IMR-90 (cell line): ENCODE results near the gene CETN2. TPM values are rescaled to one million over a fixed set of nuclear protein-coding genes. Genes with fewer than 3 reads are reported as not detected.
"Not testable (repeated sequence)": the region's sequence is repeated elsewhere in the genome, so short reads cannot be mapped to it uniquely, and the experiment has no call there.

Experiments
- ATAC-seq: fragments of 200-7000 bp; cut with Tn5 transposase; 2 replicates; pipeline ENCODE4 v1.9.1; 2020; ENCODE audit warnings: low read depth, mild to moderate bottlenecking, moderate library complexity
- BruUV-seq: library from RNA; stranded (reverse); fragments of 400-500 nt; replicated peaks from 2 replicates; lab custom pipeline; 2021; lab: Mats Ljungman, UMichigan
- CTCF ChIA-PET: fragments of 300-600 bp; formaldehyde crosslinking; extraction: SDS; loops from one replicate; lab custom pipeline; 2021; ENCODE audit warnings: antibody characterized with exemption; lab: Yijun Ruan, JAX
- POLR2A ChIA-PET: fragments of 300-600 bp; sonication (Branson Sonifier 250); formaldehyde crosslinking; loops from one replicate; lab custom pipeline; 2022; ENCODE audit warnings: antibody characterized with exemption; ENCODE audit not compliant: unreplicated experiment; lab: Charles Lee
- DNase-seq: peaks from one replicate; pipeline ENCODE4 v3.0.0; 2013
- H2AFZ ChIP-seq: replicated peaks from 2 replicates; pipeline ENCODE3; 2013; ENCODE audit warnings: low read length, mild to moderate bottlenecking; ENCODE audit not compliant: poor library complexity
- H2AK5ac ChIP-seq: 2 replicates; pipeline ENCODE4 v1.6.1; 2013; ENCODE audit warnings: low read depth, low read length, inconsistent platforms
- H2AK9ac ChIP-seq: replicated peaks from 2 replicates; pipeline ENCODE3; 2013; ENCODE audit warnings: mild to moderate bottlenecking, low read depth, low read length, moderate library complexity; ENCODE audit not compliant: poor library complexity
- H2BK120ac ChIP-seq: 2 replicates; pipeline ENCODE4 v1.6.1; 2013; ENCODE audit warnings: low read depth, low read length, inconsistent platforms
- H2BK15ac ChIP-seq: 3 replicates; pipeline ENCODE4 v1.6.1; 2013; ENCODE audit warnings: low read depth, low read length, inconsistent platforms
- H2BK20ac ChIP-seq: 2 replicates; pipeline ENCODE4 v1.6.1; 2013; ENCODE audit warnings: low read depth, mild to moderate bottlenecking, inconsistent platforms, low read length, moderate library complexity
- H2BK5ac ChIP-seq: 2 replicates; pipeline ENCODE4 v1.6.1; 2013; ENCODE audit warnings: mild to moderate bottlenecking, low read depth, low read length, inconsistent platforms; ENCODE audit not compliant: poor library complexity, severe bottlenecking
- H3K14ac ChIP-seq: replicated peaks from 2 replicates; pipeline ENCODE4 v1.6.1; 2013; ENCODE audit warnings: low read depth, low read length, inconsistent platforms
- H3K18ac ChIP-seq: 2 replicates; pipeline ENCODE4 v1.6.1; 2013; ENCODE audit warnings: low read depth, low read length, control low read depth
- H3K23ac ChIP-seq: 2 replicates; pipeline ENCODE4 v1.6.1; 2013; ENCODE audit warnings: low read depth, low read length, inconsistent platforms
- H3K27ac ChIP-seq: 2 replicates; pipeline ENCODE4 v1.5.1; 2013; ENCODE audit warnings: mild to moderate bottlenecking, control low read depth, low read length; ENCODE audit not compliant: insufficient read depth
- H3K27me3 ChIP-seq: 2 replicates; pipeline ENCODE4 v1.6.1; 2013; ENCODE audit warnings: low read length; ENCODE audit not compliant: control insufficient read depth, insufficient read depth
- H3K36me3 ChIP-seq: 2 replicates; pipeline ENCODE4 v1.6.1; 2013; ENCODE audit warnings: low read length, mixed read lengths; ENCODE audit not compliant: control insufficient read depth, insufficient read depth
- H3K4ac ChIP-seq: 2 replicates; pipeline ENCODE4 v1.6.1; 2013; ENCODE audit warnings: low read depth, low read length, inconsistent platforms
- H3K4me1 ChIP-seq: 2 replicates; pipeline ENCODE4 v1.6.1; 2013; ENCODE audit warnings: low read length, mixed read lengths; ENCODE audit not compliant: control insufficient read depth, insufficient read depth
- H3K4me2 ChIP-seq: 2 replicates; pipeline ENCODE4 v1.6.1; 2013; ENCODE audit warnings: low read depth, mild to moderate bottlenecking, control low read depth, low read length, moderate library complexity
- H3K4me3 ChIP-seq: 2 replicates; pipeline ENCODE4 v1.5.1; 2013; ENCODE audit warnings: low read depth, mild to moderate bottlenecking, control low read depth, low read length, moderate library complexity; ENCODE audit not compliant: insufficient read depth
- H3K56ac ChIP-seq: 2 replicates; pipeline ENCODE4 v1.6.1; 2013; ENCODE audit warnings: low read length, inconsistent platforms; ENCODE audit not compliant: insufficient read depth; ENCODE audit errors: extremely low read depth
- H3K79me1 ChIP-seq, 2 experiments: 2 replicates each; pipeline ENCODE4 v1.6.1; 2013; ENCODE audit warnings: low read length in 2 of 2, inconsistent platforms in 1 of 2, low read depth in 1 of 2
- H3K9ac ChIP-seq: 2 replicates; pipeline ENCODE4 v1.6.1; 2013; ENCODE audit warnings: low read depth, low read length, control low read depth
- H3K9me1 ChIP-seq: 2 replicates; pipeline ENCODE4 v1.6.1; 2013; ENCODE audit warnings: low read length, inconsistent platforms; ENCODE audit not compliant: insufficient read depth
- H3K9me3 ChIP-seq: 2 replicates; pipeline ENCODE4 v1.6.1; 2013; ENCODE audit warnings: low read length; ENCODE audit not compliant: control insufficient read depth, insufficient read depth
- H4K20me1 ChIP-seq: 2 replicates; pipeline ENCODE4 v1.6.1; 2013; ENCODE audit warnings: low read length, inconsistent platforms; ENCODE audit not compliant: insufficient read depth
- H4K5ac ChIP-seq: 2 replicates; pipeline ENCODE4 v1.6.1; 2013; ENCODE audit warnings: mild to moderate bottlenecking, low read depth, low read length, control low read depth
- H4K8ac ChIP-seq, 2 experiments: 2 replicates each; pipeline ENCODE4 v1.6.1; 2013; ENCODE audit warnings: low read depth in 2 of 2, low read length in 2 of 2, control low read depth in 1 of 2, inconsistent platforms in 1 of 2
- H4K91ac ChIP-seq: 2 replicates; pipeline ENCODE4 v1.6.1; 2013; ENCODE audit warnings: low read depth, low read length, inconsistent platforms; ENCODE audit not compliant: insufficient read depth
- WGBS, 2 experiments: methylation state at CpG; one replicate each; pipeline versions ENCODE4 v1.1.5 to v1.1.7; 2013; ENCODE audit warnings: missing lambda C conversion rate in 2 of 2; ENCODE audit not compliant: insufficient read length in 1 of 2; ENCODE audit errors: extremely low coverage in 2 of 2; 5-methylcytosine and 5-hydroxymethylcytosine counted together
- dilution Hi-C: fragments of 300-500 bp; cut with HindIII; formaldehyde crosslinking; loops from one replicate; pipeline ENCODE4 v1.14.3; 2018; ENCODE audit warnings: low sequenced_read_pairs; ENCODE audit not compliant: unreplicated experiment
- in situ Hi-C: fragments of 300-500 bp; cut with MboI; formaldehyde crosslinking; loops from 3 replicates; pipeline ENCODE4 v1.14.3; 2019; ENCODE audit warnings: low sequenced_read_pairs, inconsistent platforms, mixed read lengths
- intact Hi-C: fragments of 100-400 bp; cut with micrococcal nuclease; formaldehyde crosslinking; loops from 2 replicates; pipeline ENCODE4 v1.10.0; 2022
- polyA plus RNA-seq, 3 experiments: library from polyadenylated mRNA; depleted of rRNA; stranded (reverse); fragments of >200 nt; gene quantifications; 2 replicates each; pipeline ENCODE4 v1.2.3, GENCODE V29; 2012; ENCODE audit warnings: low replicate concordance in 1 of 3
- total RNA-seq: library from RNA; depleted of rRNA; stranded (reverse); fragments of >200 nt; gene quantifications from 2 replicates; pipeline ENCODE4 v1.2.3, GENCODE V29; 2012

CETN2 gene
- total and polyA plus RNA-seq, 2 of the 4 experiments (the other 2 are of a cell fraction) = 15.8 to 34.0 TPM

DNA sequence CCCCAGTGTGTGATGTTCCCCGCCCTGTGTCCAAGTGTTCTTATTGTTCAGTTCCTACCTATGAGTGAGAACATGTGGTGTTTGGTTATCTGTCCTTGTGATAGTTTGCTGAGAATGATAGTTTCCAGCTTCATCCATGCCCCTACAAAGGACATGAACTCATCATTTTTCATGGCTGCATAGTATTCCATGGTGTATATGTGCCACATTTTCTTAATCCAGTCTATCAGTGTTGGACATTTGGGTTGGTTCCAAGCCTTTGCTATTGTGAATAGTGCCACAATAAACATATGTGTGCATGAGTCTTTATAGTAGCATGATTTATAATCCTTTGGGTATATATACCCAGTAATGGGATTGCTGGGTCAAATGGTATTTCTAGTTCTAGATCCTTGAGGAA is 4.9 kb upstream of the CETN2 start:
- in situ Hi-C loops, H3K23ac ChIP-seq, CTCF ChIA-PET, H4K5ac ChIP-seq, H3K4me3 ChIP-seq, H3K9ac ChIP-seq, H2AK9ac ChIP-seq, H2AK5ac ChIP-seq, H3K4ac ChIP-seq, H2AFZ ChIP-seq, H2BK120ac ChIP-seq, BruUV-seq, H3K4me2 ChIP-seq, H3K27ac ChIP-seq, H3K27me3 ChIP-seq, H4K91ac ChIP-seq, H2BK5ac ChIP-seq, ATAC-seq, dilution Hi-C loops, H3K14ac ChIP-seq, intact Hi-C loops, H3K56ac ChIP-seq, H3K18ac ChIP-seq, H3K4me1 ChIP-seq, H2BK20ac ChIP-seq, H4K8ac ChIP-seq, DNase-seq, POLR2A ChIA-PET, H4K20me1 ChIP-seq, H3K36me3 ChIP-seq, H3K9me1 ChIP-seq, H2BK15ac ChIP-seq, H3K9me3 ChIP-seq: not testable (repeated sequence)
- WGBS, 2 experiments = no CpG with 5 or more reads among the region's 1 CpG
- H3K79me1 ChIP-seq = peaks cover 5 to 11% of the 10 kb centered on the region in 2 experiments; a peak in 2 of 4 replicates
